CD4-positive, alpha-beta T cell treated with Interleukin-17A for 1 hour (primary cell): ENCODE measurements around the gene ZNF524.

Experiments
- DNase-seq: peaks from one replicate; pipeline ENCODE4 v3.0.0-alpha.2; 2020

Gene ZNF524

GRCh38 chr19:55603581-55604292 lies 3.6 kb downstream of the ZNF524 start:
- DNase-seq: no peak

DNA sequence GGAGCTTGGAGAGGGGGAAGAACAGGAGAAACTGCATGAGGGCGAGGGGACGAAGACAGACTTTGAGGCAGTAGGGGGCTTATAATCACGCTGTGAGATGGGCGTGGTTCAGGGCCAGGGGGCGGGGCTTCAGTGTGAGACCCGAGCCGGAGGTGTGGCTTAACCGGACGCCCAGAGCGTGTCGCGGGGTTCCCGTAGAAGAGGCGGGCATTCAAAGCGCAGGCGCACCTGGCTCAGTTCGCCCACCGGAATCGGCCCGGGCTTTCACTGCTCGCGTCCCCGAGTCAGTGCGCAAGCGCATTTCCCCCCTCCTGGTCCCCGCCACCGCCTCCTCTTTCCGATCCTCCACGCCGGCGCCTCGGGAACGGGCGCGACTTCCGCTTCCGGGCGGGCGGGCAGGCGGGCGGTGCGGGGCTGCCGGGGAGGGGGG lies 5.1 kb downstream of the ZNF524 start:
- peak; percentile 98 for DNase-seq

GRCh38 chr19:55605637-55606470 lies 5.8 kb downstream of the ZNF524 start, which contains the start of gene ZNF865:
ZNF865 (plus strand) TSS chr19:55605647; CDS start chr19:55613619, 7,972 bp downstream.
- peak; percentile 77 for DNase-seq

GRCh38 chr19:55606471-55606787 lies 6.3 kb downstream of the ZNF524 start:
- DNase-seq: no peak

DNA sequence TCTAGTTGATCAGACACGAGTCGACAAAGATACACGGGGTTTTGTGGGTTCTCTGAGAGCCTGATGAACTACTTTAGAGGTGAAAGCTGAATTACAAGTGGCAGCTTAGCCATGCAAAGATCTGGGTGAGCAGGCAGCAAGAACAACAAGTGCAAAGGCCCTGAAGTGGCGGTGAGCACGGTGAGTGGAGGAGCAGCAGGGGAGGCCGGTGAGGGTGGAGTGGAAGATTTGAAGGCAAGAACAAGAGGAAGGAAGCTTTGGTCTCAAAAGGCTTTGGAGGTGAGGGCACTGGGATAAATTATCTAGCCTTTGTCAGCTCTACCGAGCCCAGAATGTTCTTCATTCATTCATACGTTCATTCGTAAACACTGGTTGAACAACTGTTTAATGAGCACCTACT lies 6.7 kb downstream of the ZNF524 start:
- no peak for DNase-seq

- DNase-seq: no peak
These were observed 9.2 kb downstream of the ZNF524 start for GRCh38 chr19:55609326-55609725.

DNA sequence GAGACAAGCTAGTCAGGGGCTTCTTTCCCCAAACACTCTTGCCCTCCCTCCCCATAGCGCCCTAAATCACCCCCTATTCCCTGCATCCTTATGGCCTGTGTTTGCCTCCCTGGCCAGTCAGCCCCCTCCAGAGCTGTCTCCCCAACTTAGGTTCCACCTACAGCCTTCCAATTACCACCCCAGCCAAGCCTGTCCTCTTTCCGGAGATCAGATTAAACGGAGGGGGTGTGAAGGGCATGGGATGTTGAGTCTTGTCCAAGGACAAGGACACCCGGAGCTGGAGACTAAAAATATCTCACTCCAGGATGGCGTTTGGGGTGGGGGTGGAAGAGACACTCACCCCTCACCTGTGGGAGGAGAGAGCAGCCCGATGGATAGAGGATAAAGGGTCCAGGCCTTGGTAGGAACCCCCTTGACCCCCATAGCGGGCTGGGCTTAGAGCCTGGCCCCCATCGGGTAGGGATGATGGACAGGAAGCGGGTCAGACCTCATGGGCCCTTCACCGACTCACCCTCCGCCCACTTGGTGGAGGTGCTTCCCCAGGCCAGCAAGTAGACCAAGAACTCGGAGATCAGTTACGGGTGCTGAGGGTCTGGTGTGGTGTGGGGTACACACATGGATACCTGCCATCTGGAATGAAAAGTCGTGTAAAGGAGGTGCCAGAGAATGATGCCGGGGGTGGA lies 11.4 kb downstream of the ZNF524 start:
- DNase-seq: no peak

DNA sequence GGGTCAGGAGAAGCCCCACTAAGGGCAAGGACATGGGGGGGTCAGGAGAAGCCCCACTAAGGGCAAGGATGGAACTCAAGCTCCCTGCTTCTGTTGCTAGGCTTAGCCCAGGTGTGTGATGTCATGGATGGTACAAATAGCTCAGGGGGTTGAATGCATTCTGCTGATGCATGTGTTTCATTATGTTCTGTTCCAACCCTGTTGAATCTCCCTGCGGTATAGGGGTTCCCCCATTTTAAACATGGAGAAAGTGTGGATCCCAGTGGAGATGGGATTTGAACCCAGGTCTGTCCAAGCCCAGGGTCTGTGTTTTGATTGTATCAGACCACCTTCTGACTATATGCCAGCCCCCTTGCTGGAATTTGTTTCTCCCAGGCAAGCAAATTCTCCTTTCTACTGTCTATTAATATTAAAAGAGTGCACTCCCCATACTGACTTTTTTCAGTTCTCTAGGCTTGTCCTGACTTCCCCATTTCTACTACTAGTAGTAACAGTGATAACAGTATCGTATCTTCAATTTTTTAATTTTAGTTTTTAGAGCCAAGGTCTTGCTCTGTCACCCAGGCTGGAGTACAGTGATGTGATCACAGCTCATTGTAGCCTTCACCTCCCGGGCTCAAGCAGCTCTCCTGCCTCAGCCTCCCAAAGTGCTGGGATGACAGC lies 12.0 kb downstream of the ZNF524 start:
- no peak for DNase-seq

GRCh38 chr19:55613396-55613795 lies 13.3 kb downstream of the ZNF524 start:
- DNase-seq: no peak

GRCh38 chr19:55613930-55614710 lies 14.0 kb downstream of the ZNF524 start:
- DNase-seq: no peak

GRCh38 chr19:55614711-55615542 lies 14.8 kb downstream of the ZNF524 start:
- DNase-seq: no peak

DNA sequence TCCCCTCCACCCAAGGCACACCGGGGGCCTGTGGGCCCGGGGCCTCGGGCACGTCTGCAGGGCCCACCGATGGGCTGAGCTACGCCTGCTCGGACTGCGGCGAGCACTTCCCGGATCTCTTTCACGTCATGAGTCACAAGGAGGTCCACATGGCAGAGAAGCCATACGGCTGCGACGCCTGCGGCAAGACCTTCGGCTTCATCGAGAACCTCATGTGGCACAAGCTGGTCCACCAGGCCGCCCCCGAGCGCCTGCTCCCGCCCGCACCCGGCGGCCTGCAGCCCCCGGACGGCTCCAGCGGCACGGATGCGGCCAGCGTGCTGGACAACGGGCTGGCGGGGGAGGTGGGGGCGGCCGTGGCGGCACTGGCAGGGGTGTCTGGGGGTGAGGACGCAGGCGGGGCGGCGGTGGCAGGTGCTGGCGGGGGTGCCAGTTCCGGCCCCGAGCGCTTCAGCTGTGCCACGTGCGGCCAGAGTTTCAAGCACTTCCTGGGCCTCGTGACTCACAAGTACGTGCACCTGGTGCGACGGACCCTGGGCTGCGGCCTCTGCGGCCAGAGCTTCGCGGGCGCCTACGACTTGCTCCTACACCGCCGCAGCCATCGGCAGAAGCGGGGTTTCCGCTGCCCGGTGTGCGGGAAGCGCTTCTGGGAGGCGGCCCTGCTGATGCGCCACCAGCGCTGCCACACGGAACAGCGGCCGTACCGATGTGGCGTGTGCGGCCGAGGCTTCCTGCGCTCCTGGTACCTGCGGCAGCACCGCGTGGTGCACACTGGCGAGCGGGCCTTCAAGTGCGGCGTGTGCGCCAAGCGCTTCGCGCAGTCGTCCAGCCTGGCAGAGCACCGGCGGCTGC lies 15.7 kb downstream of the ZNF524 start:
- DNase-seq: no peak

GRCh38 chr19:55616395-55616875 lies 16.3 kb downstream of the ZNF524 start:
- DNase-seq: no peak

DNA sequence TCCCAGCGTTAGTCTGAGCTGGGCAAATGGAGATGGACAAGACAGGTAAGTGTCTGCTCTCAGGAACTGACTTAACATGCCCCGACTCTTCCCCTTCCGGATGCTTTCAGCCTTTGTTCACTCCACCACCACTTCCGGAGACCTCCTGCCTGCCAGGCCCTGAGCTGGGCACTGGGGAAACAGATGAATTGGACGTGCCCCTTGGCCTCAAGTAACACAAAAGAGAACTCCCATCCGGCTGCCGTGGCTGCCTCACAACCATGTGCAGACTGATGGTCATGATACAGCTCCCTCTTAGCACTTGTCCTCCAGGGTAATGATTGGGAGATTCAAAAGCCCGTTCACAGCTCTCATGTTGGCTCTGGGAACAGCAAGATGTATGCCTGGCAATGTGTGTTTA lies 17.3 kb downstream of the ZNF524 start:
- DNase-seq: no peak

DNA sequence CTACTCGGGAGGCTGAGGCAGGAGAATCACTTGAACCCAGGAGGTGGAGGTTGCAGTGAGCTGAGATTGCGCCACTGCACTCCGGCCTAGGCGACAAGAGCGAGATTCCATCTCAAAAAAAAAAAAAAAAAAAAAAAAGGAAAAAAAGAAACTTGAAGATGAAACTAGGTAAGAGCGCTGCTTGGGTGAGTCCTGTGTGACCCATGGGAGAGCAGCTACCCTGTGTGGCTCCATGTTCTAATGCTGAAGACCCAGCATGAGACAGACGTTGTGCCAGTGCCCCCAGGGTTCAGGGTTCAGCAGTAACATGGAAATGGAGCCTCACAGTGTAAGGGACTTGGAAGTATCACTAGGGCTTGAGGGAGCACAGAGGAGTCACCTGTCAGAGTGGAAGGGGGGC lies 18.3 kb downstream of the ZNF524 start:
- no peak for DNase-seq

DNA sequence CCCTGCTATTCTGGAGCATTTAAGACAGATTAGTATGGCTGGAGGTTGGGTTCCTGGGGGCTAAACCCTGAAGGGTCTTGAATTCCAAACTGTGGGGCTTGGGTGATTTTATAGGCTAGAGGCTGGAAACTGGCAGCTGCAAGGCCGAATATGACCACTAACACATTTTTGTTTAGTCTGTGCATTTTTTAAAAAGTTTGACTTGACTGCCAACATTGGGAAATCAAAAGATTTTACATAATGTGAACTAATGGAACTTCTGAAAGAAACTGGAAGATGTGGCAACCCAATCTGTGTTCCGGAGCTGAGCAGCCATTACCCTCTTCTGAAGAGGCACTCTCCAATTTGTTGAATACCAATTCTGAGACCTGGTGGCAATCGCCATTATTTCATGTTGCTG lies 19.2 kb downstream of the ZNF524 start:
- no peak for DNase-seq

- peak; percentile 44 for DNase-seq
These were observed 20.5 kb downstream of the ZNF524 start for GRCh38 chr19:55620410-55621204.

DNA sequence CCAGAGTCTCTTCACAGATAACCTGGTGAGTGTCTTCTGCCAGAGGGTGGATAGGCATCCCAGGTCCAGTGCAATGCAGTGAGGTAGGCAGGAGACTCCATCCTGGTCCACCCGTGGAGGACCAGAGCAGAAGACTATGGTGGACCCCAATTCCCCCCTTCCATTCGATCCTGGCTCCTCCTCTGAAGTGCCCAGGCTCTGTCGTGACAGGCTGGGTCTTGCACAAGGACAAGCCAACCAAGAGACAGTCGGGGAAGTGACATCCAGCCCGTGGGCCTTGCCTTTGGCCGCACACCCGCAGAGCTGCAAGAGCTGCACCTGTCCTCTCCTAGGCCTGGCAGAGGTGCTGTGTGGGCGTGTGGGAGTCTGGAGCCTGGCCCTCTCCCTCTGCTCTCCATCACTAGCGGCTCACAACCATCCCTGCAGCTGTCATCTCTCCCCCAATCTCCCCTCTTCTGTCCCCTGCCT lies 21.2 kb downstream of the ZNF524 start:
- DNase-seq: no peak

DNA sequence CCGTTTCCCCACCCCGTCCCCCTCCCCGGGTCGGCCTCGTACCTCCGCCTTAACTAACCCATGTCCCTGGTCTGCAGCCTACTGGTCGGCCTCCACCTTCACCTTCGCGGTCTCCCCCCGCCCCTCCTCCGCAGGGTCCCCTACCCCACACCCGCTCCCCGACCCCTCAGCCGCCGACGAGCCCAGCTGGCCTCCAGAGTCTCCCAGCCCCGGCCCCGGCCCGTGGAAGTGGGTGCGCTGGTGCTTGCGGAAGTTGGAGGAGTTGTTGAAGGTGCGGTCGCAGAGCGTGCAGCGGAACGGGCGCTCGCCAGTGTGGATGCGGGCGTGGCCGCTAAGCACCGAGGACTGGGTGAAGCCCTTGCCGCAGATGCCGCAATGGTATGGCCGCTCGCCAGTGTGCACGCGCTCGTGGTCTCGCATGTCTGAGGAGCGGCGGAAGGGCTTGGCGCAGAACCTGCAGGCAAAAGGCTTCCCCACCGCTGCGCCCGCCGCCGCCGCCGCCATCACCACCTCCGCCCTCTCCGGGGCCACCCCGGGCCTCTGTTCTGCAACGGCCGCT lies 21.7 kb downstream of the ZNF524 start:
- DNase-seq: no peak
